ENCODE measurements around the gene CERS5. TPM values are rescaled to one million over a fixed set of nuclear protein-coding genes. Genes with fewer than 3 reads are reported as not detected.

The CERS5 gene
- polyA plus RNA-seq, 1 donor (not counting 4 experiments of a cell fraction or from before 2014, with no cell fraction given): 72.3 TPM

- Histone ChIP-seq H3K9ac (ENCODE audit: control insufficient read depth, extremely low read depth, insufficient read depth, low read length) (no peak overlapping the region), H2AFZ (ENCODE audit: control insufficient read depth, low read length) (no peak overlapping the region), H3K79me2 (ENCODE audit: control insufficient read depth, insufficient read depth, low read length) (peaks cover 66% of the 10 kb centered on the region), H3K9me1 (ENCODE audit: control insufficient read depth, extremely low read depth, insufficient read depth, low read length) (no peaks in the 10 kb centered on the region), H3K27ac (ENCODE audit: control insufficient read depth, insufficient read depth, low read length) (no peak overlapping the region), H3K4me3 (ENCODE audit: control insufficient read depth in 2 of 3, extremely low read depth in 1 of 3, insufficient read depth in 2 of 3, low read depth in 1 of 3, low read length in 3 of 3) (no peak overlapping the region), H3K36me3 (ENCODE audit: control insufficient read depth in 2 of 2, extremely low read depth in 1 of 2, insufficient read depth in 2 of 2, low read length in 2 of 2) (peaks cover 26 to 45% of the 10 kb centered on the region in 2 experiments), H4K20me1 (ENCODE audit: control insufficient read depth, extremely low read depth, insufficient read depth, low read length) (no peaks in the 10 kb centered on the region), H3K4me2 (ENCODE audit: control insufficient read depth, extremely low read depth, insufficient read depth, low read depth, low read length) (no peak overlapping the region), H3K4me1 (ENCODE audit: control insufficient read depth, extremely low read depth, insufficient read depth, low read length) (peaks cover 14% of the 10 kb centered on the region), H3K27me3 (ENCODE audit: control insufficient read depth, extremely low read depth, insufficient read depth, low read length) (no peaks in the 10 kb centered on the region), H3K9me3 (ENCODE audit: control insufficient read depth, low read depth, low read length) (no peaks in the 10 kb centered on the region)
- dilution Hi-C loops (cut with MboI; ENCODE audit: extremely low pct_ligation_motif_present, low sequenced_read_pairs): no loop called here
- FAIRE-seq: no peak
- TF ChIP-seq EZH2 (IDR thresholded peaks at IDR 0.05; ENCODE audit: low read length) (no peak), CTCF (optimal IDR thresholded peaks at IDR 0.05 in 1 of 3, IDR thresholded peaks at IDR 0.05 in 1 of 3, conservative IDR thresholded peaks at IDR 0.05 in 1 of 3; ENCODE audit: extremely low read depth in 1 of 3, insufficient read depth in 2 of 3, low read length in 3 of 3) (no peak)
- DNase-seq (ENCODE audit: low read depth, low spot score): no peak
Observed at GRCh38 chr12:50197297-50197727, 30.1 kb upstream of the CERS5 start.

DNA sequence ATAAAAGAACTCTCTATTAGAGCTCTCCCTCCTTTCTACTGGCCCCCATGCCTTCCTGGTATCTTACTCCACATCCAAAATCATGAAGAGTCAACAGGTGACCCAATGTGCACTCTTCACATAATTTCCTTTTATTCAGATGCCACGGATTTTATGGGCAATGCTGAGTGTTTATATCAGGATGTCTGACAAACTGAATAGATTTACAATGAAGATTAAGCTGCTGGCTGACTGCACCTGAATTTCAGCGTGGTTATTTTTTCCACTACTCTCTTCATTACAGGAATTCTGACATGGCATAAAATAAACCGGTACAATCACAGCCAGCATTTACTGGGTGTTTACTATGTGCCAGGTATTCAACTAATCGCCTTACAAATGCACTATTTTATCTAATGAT lies 29.4 kb upstream of the CERS5 start:
- peaks cover 7% of the 10 kb centered on the region for H3K4me1 ChIP-seq (ENCODE audit: control insufficient read depth, extremely low read depth, insufficient read depth, low read length)
- DNase-seq (ENCODE audit: low read depth, low spot score): no peak
- no peak overlapping the region for H3K27ac ChIP-seq (ENCODE audit: control insufficient read depth, insufficient read depth, low read length)
- H3K4me2 ChIP-seq (ENCODE audit: control insufficient read depth, extremely low read depth, insufficient read depth, low read depth, low read length): no peak overlapping the region
- H3K9me1 ChIP-seq (ENCODE audit: control insufficient read depth, extremely low read depth, insufficient read depth, low read length): no peaks in the 10 kb centered on the region
- FAIRE-seq: no peak
- H3K9me3 ChIP-seq (ENCODE audit: control insufficient read depth, low read depth, low read length): no peaks in the 10 kb centered on the region
- dilution Hi-C loops (cut with MboI; ENCODE audit: extremely low pct_ligation_motif_present, low sequenced_read_pairs): no loop called here
- no peaks in the 10 kb centered on the region for H4K20me1 ChIP-seq (ENCODE audit: control insufficient read depth, extremely low read depth, insufficient read depth, low read length)
- H3K36me3 ChIP-seq (ENCODE audit: control insufficient read depth in 2 of 2, extremely low read depth in 1 of 2, insufficient read depth in 2 of 2, low read length in 2 of 2): peaks cover 29 to 44% of the 10 kb centered on the region in 2 experiments
- H3K9ac ChIP-seq (ENCODE audit: control insufficient read depth, extremely low read depth, insufficient read depth, low read length): no peak overlapping the region
- H3K27me3 ChIP-seq (ENCODE audit: control insufficient read depth, extremely low read depth, insufficient read depth, low read length): no peaks in the 10 kb centered on the region
- H2AFZ ChIP-seq (ENCODE audit: control insufficient read depth, low read length): no peak overlapping the region
- TF ChIP-seq EZH2 (IDR thresholded peaks at IDR 0.05; ENCODE audit: low read length) (no peak), CTCF (optimal IDR thresholded peaks at IDR 0.05 in 1 of 3, IDR thresholded peaks at IDR 0.05 in 1 of 3, conservative IDR thresholded peaks at IDR 0.05 in 1 of 3; ENCODE audit: extremely low read depth in 1 of 3, insufficient read depth in 2 of 3, low read length in 3 of 3) (no peak)
- no peak overlapping the region for H3K4me3 ChIP-seq (ENCODE audit: control insufficient read depth in 2 of 3, extremely low read depth in 1 of 3, insufficient read depth in 2 of 3, low read depth in 1 of 3, low read length in 3 of 3)
- H3K79me2 ChIP-seq (ENCODE audit: control insufficient read depth, insufficient read depth, low read length): peaks cover 69% of the 10 kb centered on the region

All from keratinocyte (primary cell).